ENCODE data around the gene RAB11FIP3. TPM values are rescaled to one million over a fixed set of nuclear protein-coding genes. Genes with fewer than 3 reads are reported as not detected.

Gene RAB11FIP3
- total RNA-seq, 1 experiment from 2014 or later, result 38.4 TPM

DNA sequence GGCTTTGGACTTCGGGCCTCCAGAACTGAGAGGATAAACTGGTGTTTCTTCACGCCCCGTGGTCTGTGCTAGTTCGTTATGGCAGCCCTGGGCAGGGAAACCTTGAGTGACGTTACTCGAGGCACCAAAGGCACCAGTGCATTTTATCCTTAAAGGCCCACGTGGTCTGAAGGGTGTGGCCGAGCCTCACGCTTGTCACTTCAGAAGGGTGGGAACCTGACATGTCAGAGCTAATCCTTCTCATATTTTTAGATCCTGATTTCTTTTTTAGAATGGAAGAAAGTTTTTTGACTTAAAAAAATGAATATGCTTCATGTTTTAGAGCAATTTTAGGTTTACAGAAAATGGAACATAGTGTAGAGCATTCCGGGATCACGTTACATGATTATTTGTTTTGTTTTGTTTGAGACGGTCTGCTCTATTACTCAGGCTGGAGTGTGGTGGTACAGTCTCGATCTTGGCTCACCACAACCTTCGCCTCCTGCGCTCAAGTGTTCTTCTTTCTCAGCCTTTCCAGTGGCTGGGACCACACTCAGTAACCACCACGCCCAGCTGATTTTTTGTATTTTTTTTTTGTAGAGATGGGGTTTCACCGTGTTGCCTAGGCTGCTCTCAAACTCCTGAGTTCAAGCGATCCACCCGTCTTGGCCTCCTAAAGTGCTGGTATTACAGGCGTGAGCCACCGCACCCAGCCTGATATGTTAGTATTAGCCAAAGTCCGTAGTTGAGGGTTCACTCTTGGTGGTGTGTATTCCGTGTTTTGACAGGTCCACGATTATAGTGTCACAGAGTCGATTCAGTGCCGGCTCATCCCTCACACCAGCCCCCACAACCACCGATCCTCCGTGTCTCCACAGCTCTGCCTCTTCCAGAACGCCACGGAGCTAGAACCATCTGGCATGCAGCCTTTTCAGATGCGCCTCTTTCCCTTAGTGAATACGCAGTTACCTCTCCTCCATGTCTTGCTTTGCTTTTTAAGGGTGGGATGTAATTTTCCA lies 47.9 kb downstream of the RAB11FIP3 start:
- CTCF ChIA-PET, result no interaction called here
- no TSS peak for BruUV-seq (replicated peaks)
- no peaks in the 10 kb centered on the region for H4K20me1 ChIP-seq (ENCODE audit: insufficient read depth)
- H2AFZ ChIP-seq, result no peak overlapping the region
- DNase-seq, result no peak
- H3K9me3 ChIP-seq (ENCODE audit: insufficient read depth, low read depth), result no peaks in the 10 kb centered on the region
- no peak overlapping the region for H3K27ac ChIP-seq
- TF ChIP-seq, protein P1, sequence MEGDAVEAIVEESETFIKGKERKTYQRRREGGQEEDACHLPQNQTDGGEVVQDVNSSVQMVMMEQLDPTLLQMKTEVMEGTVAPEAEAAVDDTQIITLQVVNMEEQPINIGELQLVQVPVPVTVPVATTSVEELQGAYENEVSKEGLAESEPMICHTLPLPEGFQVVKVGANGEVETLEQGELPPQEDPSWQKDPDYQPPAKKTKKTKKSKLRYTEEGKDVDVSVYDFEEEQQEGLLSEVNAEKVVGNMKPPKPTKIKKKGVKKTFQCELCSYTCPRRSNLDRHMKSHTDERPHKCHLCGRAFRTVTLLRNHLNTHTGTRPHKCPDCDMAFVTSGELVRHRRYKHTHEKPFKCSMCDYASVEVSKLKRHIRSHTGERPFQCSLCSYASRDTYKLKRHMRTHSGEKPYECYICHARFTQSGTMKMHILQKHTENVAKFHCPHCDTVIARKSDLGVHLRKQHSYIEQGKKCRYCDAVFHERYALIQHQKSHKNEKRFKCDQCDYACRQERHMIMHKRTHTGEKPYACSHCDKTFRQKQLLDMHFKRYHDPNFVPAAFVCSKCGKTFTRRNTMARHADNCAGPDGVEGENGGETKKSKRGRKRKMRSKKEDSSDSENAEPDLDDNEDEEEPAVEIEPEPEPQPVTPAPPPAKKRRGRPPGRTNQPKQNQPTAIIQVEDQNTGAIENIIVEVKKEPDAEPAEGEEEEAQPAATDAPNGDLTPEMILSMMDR (conservative IDR thresholded peaks at IDR 0.05), result no peak
- no peak for TF ChIP-seq EZH2 (IDR thresholded peaks at IDR 0.05; ENCODE audit: low read depth)
- H3K4me2 ChIP-seq, result no peak overlapping the region
- H3K9me2 ChIP-seq (ENCODE audit: insufficient read depth), result no peaks in the 10 kb centered on the region
- POLR2A ChIA-PET (ENCODE audit: unreplicated experiment), result no interaction called here
- no peaks in the 10 kb centered on the region for H3K4me1 ChIP-seq (replicated peaks; ENCODE audit: insufficient read depth)
- no peaks in the 10 kb centered on the region for H3K79me2 ChIP-seq (ENCODE audit: low read depth)
- no peak overlapping the region for H3K4me3 ChIP-seq
- H3K27me3 ChIP-seq (ENCODE audit: insufficient read depth, low read depth), result no peaks in the 10 kb centered on the region
- no peaks in the 10 kb centered on the region for H3F3A ChIP-seq (ENCODE audit: insufficient read depth, low read depth)
- H3K36me3 ChIP-seq (ENCODE audit: low read depth), result no peaks in the 10 kb centered on the region
- intact Hi-C loops (cut with micrococcal nuclease; ENCODE audit: unreplicated experiment), result no loop called here

DNA sequence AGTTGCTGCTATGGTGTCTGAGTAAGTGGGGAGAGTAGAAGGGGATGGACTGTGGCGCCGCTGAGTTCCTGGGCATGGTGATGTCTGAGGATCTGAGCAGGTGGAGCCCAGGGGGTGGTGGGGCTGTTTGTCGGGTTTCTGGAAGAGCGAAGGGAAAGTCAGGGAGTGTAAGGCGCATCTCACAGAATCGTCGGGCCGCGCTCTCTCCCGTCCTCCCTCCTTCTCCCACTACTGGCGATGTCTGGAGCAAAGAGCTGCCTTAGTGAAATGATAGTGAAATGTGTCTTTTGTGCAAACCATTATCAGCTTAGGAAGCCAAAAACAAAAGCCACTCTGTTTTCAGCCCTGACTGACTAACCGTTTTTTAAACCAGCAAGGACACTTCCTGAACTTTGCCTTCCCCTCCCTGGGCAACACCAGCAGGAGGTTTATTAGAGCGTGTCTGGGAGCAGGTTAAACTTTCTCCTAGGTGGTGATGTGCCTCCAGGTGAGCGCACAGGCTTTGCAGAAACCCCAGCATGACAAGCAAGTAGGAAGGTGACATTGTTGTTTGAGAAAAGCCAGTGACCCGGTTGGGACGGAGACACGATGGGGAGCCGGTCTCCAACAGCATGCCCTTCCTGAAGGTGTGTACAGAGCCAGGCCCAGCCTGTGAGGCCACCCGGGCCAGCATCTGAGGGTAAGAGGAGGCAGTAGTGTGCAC lies 49.1 kb downstream of the RAB11FIP3 start:
- TF ChIP-seq, protein P1 (conservative IDR thresholded peaks at IDR 0.05), result no peak
- no peak for TF ChIP-seq EZH2 (IDR thresholded peaks at IDR 0.05; ENCODE audit: low read depth)
- Histone ChIP-seq H3K79me2 (ENCODE audit: low read depth) (no peaks in the 10 kb centered on the region), H3K4me3 (no peak overlapping the region), H3K27ac (no peak overlapping the region), H3F3A (ENCODE audit: insufficient read depth, low read depth) (no peaks in the 10 kb centered on the region), H2AFZ (no peak overlapping the region), H3K36me3 (ENCODE audit: low read depth) (no peaks in the 10 kb centered on the region), H3K9me3 (ENCODE audit: insufficient read depth, low read depth) (no peaks in the 10 kb centered on the region), H4K20me1 (ENCODE audit: insufficient read depth) (no peaks in the 10 kb centered on the region), H3K4me1 (replicated peaks; ENCODE audit: insufficient read depth) (no peaks in the 10 kb centered on the region), H3K27me3 (ENCODE audit: insufficient read depth, low read depth) (no peaks in the 10 kb centered on the region), H3K4me2 (no peak overlapping the region), H3K9me2 (ENCODE audit: insufficient read depth) (no peaks in the 10 kb centered on the region)
- intact Hi-C loops (cut with micrococcal nuclease; ENCODE audit: unreplicated experiment), result no loop called here
- ChIA-PET CTCF (no interaction called here), POLR2A (ENCODE audit: unreplicated experiment) (interaction anchor here (0.6 kb wide), 1 partner anchor 118 kb away, joined by 5 read pairs; no protein-coding TSS in a partner anchor)
- no TSS peak for BruUV-seq (replicated peaks)
- DNase-seq, result no peak

DNA sequence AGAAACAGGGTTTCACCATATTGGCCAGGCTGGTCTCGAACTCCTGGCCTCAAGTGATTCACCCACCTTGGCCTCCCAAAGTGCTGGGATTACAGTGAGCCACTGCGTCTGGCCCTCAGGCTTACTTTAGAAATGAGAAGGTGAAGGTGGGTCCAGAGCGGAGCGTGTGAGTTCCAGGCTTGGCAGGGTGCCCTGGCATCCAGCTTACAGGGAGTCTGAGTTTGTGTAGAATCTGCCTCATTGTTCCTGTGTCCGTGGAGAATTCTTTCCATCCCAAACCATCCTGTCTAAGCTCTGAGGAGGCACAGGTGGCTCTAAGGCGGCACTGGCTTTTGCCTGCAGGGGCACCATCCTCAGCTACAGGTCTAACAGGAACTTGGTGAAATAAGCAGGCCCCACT lies 50.6 kb downstream of the RAB11FIP3 start:
- no peak for DNase-seq
- no peaks in the 10 kb centered on the region for H3K9me2 ChIP-seq (ENCODE audit: insufficient read depth)
- H3K27ac ChIP-seq, result no peak overlapping the region
- CTCF ChIA-PET, result no interaction called here
- intact Hi-C loops (cut with micrococcal nuclease; ENCODE audit: unreplicated experiment), result no loop called here
- BruUV-seq (replicated peaks), result no TSS peak
- H3K4me2 ChIP-seq, result no peak overlapping the region
- no peaks in the 10 kb centered on the region for H3K9me3 ChIP-seq (ENCODE audit: insufficient read depth, low read depth)
- H3F3A ChIP-seq (ENCODE audit: insufficient read depth, low read depth), result no peaks in the 10 kb centered on the region
- no peaks in the 10 kb centered on the region for H3K79me2 ChIP-seq (ENCODE audit: low read depth)
- POLR2A ChIA-PET (ENCODE audit: unreplicated experiment), result no interaction called here
- no peaks in the 10 kb centered on the region for H3K36me3 ChIP-seq (ENCODE audit: low read depth)
- TF ChIP-seq EZH2 (IDR thresholded peaks at IDR 0.05; ENCODE audit: low read depth), result no peak
- TF ChIP-seq, protein P1 (conservative IDR thresholded peaks at IDR 0.05), result no peak
- no peak overlapping the region for H3K4me3 ChIP-seq
- no peaks in the 10 kb centered on the region for H3K27me3 ChIP-seq (ENCODE audit: insufficient read depth, low read depth)
- H2AFZ ChIP-seq, result no peak overlapping the region
- no peaks in the 10 kb centered on the region for H3K4me1 ChIP-seq (replicated peaks; ENCODE audit: insufficient read depth)
- H4K20me1 ChIP-seq (ENCODE audit: insufficient read depth), result no peaks in the 10 kb centered on the region

Measured in PC-9 (cell line).